ENCODE measurements around the gene HMG20A.

DNA sequence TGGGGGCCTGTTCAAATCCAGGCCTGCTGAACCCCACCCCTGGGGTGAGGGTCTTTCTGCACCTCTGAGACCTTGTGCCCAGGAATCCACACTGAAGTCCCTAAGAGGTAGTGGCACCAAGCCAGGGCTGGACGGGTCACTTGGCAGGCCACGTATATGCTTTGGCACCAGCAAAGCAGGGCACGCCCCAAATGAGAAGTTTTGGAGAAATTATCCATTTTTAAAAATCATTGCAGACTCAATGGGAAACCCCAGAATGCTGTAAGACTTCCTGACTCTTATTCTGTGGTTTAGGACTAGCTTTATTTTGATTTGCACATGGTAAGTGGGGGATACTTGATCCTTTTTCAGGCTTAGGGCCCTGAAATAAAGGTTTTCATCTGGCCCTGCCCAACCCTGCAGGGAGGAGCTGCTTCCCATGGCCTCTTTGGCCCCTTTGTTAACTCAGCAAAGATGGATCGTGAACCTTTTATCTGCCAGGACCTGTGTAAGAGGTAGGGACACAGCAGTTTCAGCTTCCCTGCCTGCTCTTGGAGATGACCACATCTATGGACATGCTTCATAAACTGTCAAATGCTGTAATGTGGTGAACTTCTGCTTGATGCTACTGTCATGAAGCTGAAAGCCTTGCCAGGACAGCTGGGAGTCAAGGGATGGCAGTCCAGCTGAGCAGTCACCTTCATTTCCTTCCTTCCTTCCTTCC, 88.0 kb downstream of the HMG20A start:
- TF ChIP-seq, protein P1, sequence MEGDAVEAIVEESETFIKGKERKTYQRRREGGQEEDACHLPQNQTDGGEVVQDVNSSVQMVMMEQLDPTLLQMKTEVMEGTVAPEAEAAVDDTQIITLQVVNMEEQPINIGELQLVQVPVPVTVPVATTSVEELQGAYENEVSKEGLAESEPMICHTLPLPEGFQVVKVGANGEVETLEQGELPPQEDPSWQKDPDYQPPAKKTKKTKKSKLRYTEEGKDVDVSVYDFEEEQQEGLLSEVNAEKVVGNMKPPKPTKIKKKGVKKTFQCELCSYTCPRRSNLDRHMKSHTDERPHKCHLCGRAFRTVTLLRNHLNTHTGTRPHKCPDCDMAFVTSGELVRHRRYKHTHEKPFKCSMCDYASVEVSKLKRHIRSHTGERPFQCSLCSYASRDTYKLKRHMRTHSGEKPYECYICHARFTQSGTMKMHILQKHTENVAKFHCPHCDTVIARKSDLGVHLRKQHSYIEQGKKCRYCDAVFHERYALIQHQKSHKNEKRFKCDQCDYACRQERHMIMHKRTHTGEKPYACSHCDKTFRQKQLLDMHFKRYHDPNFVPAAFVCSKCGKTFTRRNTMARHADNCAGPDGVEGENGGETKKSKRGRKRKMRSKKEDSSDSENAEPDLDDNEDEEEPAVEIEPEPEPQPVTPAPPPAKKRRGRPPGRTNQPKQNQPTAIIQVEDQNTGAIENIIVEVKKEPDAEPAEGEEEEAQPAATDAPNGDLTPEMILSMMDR (IDR thresholded peaks at IDR 0.05) = no peak
- TF ChIP-seq POLR2AphosphoS5 (IDR thresholded peaks at IDR 0.05; ENCODE audit: insufficient read depth in 1 of 2, low read depth in 1 of 2) = no peak
